Loucy (cell line): ENCODE results near the gene CUEDC1.

Experiments used
- CTCF ChIP-seq: fragments of 200-600 bp; sonication (generic); conservative IDR thresholded peaks from 2 replicates; pipeline ENCODE4 v1.5.1; 2014; ENCODE audit warnings: mild to moderate bottlenecking, antibody characterized with exemption, low read length
- EZH2phosphoT487 ChIP-seq: fragments of 200-600 bp; IDR thresholded peaks from 2 replicates; pipeline ENCODE4 v1.6.1; 2018; ENCODE audit warnings: antibody characterized with exemption, mild to moderate bottlenecking, moderate library complexity, borderline replicate concordance

DNA sequence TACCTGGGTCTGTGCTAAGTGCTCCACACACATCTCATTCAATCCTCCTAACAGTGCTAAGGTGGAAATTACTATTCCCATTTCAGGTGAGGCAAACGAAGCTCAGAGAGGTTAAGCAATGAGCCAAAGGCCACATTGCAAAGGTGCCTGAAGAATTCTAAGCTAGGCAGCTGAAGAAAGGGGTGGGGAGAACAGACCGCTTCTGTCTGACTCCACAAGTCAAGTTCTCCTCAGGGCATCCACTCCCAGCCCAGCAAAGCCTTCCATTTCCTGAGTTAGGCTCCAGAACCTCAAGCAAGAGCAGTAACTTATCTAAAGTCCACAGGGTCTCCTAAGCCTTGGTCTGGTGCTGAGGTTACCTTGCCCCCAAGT, 78.4 kb downstream of the CUEDC1 start:
- TF ChIP-seq CTCF (no peak), EZH2phosphoT487 (no peak)
